ENCODE data around the gene IMPA2.

GRCh38 chr18:12066910-12067511 is 85.7 kb downstream of the IMPA2 start:
- TF ChIP-seq CTCF (IDR thresholded peaks at IDR 0.05): no peak
- TF ChIP-seq POLR2A (IDR thresholded peaks at IDR 0.05): no peak

Data from testis (tissue), 2 donors.